HG02981 (cell line): ENCODE data around the gene ALDH7A1.

Experiments
- ATAC-seq: cut with Tn5 transposase; IDR thresholded peaks from one replicate; pipeline ENCODE4 v1.9.1; 2021; ENCODE audit warnings: mild to moderate bottlenecking, moderate library complexity; ENCODE audit not compliant: unreplicated experiment

Gene ALDH7A1

GRCh38 chr5:126511961-126512360, 83.1 kb downstream of the ALDH7A1 start:
- ATAC-seq: no peak

GRCh38 chr5:126509339-126509738, 85.7 kb downstream of the ALDH7A1 start:
- no peak for ATAC-seq

- ATAC-seq: no peak
These were observed 86.1 kb downstream of the ALDH7A1 start for GRCh38 chr5:126508962-126509279.

GRCh38 chr5:126508251-126508961, 86.6 kb downstream of the ALDH7A1 start:
- ATAC-seq: no peak

- no peak for ATAC-seq
These were observed 88.9 kb downstream of the ALDH7A1 start for GRCh38 chr5:126506079-126506478.

GRCh38 chr5:126503602-126504104, 91.4 kb downstream of the ALDH7A1 start:
- ATAC-seq: no peak

GRCh38 chr5:126501448-126501847, 93.6 kb downstream of the ALDH7A1 start:
- no peak for ATAC-seq

- ATAC-seq: peak; percentile 70
These were observed 95.1 kb downstream of the ALDH7A1 start for GRCh38 chr5:126499853-126500342.

GRCh38 chr5:126499278-126499677, 95.7 kb downstream of the ALDH7A1 start:
- ATAC-seq: no peak

GRCh38 chr5:126497506-126497905, 97.5 kb downstream of the ALDH7A1 start:
- ATAC-seq: no peak

- no peak for ATAC-seq
These were observed 100.6 kb downstream of the ALDH7A1 start for GRCh38 chr5:126494393-126494792.

GRCh38 chr5:126492939-126493338, 102.1 kb downstream of the ALDH7A1 start:
- no peak for ATAC-seq

GRCh38 chr5:126490167-126490940, 104.7 kb downstream of the ALDH7A1 start:
- ATAC-seq: no peak

GRCh38 chr5:126488443-126489065, 106.5 kb downstream of the ALDH7A1 start:
- ATAC-seq: no peak

GRCh38 chr5:126487596-126487995, 107.4 kb downstream of the ALDH7A1 start:
- ATAC-seq: no peak

GRCh38 chr5:126486332-126486731, 108.7 kb downstream of the ALDH7A1 start:
- no peak for ATAC-seq

GRCh38 chr5:126484253-126484652, 110.8 kb downstream of the ALDH7A1 start:
- no peak for ATAC-seq

GRCh38 chr5:126483156-126483555, 111.9 kb downstream of the ALDH7A1 start:
- ATAC-seq: no peak

- ATAC-seq: no peak
These were observed 112.4 kb downstream of the ALDH7A1 start for GRCh38 chr5:126482591-126482990.

- no peak for ATAC-seq
These were observed 113.8 kb downstream of the ALDH7A1 start for GRCh38 chr5:126481243-126481642.
